Omental fat pad (tissue), 4 donors: ENCODE data around the gene SYNJ2. TPM values are rescaled to one million over a fixed set of nuclear protein-coding genes. Genes with fewer than 3 reads are reported as not detected.

Source experiments
- ATAC-seq: fragments of 150-250 bp; one replicate; pipeline ENCODE4 v1.9.1; 2016; ENCODE audit warnings: mild to moderate bottlenecking, moderate library complexity; ENCODE audit not compliant: low FRiP score
- DNase-seq: peaks from one replicate; pipeline ENCODE4 v3.0.0-alpha.2; 2019; ENCODE audit warnings: low spot score
- CTCF ChIP-seq, 3 donors: fragments of 450-650 bp; IDR thresholded peaks; one replicate each; pipeline ENCODE4 v1.5.1; 2016 to 2017; ENCODE audit warnings: antibody characterized with exemption in 3 of 3, mild to moderate bottlenecking in 3 of 3, moderate library complexity in 2 of 3
- total RNA-seq, 4 donors: library from RNA; depleted of rRNA; stranded (reverse); fragments of >200 nt; gene quantifications; one replicate each; pipeline ENCODE4 v1.1.0, GENCODE V29; 2016

SYNJ2 gene
- total RNA-seq, 4 donors from 2014 or later: 2.3 to 27.6 (median 6.4) TPM

- DNase-seq (no peak), ATAC-seq (no peak)
- TF ChIP-seq CTCF (IDR thresholded peaks at IDR 0.05): no peak
Observed at GRCh38 chr6:158058171-158058651, 76.5 kb downstream of the SYNJ2 start.

- TF ChIP-seq CTCF (IDR thresholded peaks at IDR 0.05): no peak
- ATAC-seq (no peak), DNase-seq (no peak)
Observed at GRCh38 chr6:158059108-158059507, 77.4 kb downstream of the SYNJ2 start.

- TF ChIP-seq CTCF (IDR thresholded peaks at IDR 0.05): no peak
- DNase-seq (no peak), ATAC-seq (peak; percentile 73)
Observed at GRCh38 chr6:158060455-158061360, 79.0 kb downstream of the SYNJ2 start.

- ATAC-seq (no peak), DNase-seq (no peak)
- TF ChIP-seq CTCF (IDR thresholded peaks at IDR 0.05): no peak
Observed at GRCh38 chr6:158061361-158061708, 79.7 kb downstream of the SYNJ2 start.

- no peak for DNase-seq
- no peak for TF ChIP-seq CTCF (IDR thresholded peaks at IDR 0.05)
- ATAC-seq: no peak
Observed at GRCh38 chr6:158061709-158062461, 80.2 kb downstream of the SYNJ2 start.

GRCh38 chr6:158063736-158064135 is 82.1 kb downstream of the SYNJ2 start:
- DNase-seq (no peak), ATAC-seq (no peak)

More at GRCh38 chr6:158063736-158064135, 82.1 kb downstream of the SYNJ2 start:
- TF ChIP-seq CTCF (IDR thresholded peaks at IDR 0.05): no peak
